ENCODE measurements around the gene CD180.
"Not testable (repeated sequence)": the region's sequence is repeated elsewhere in the genome, so short reads cannot be mapped to it uniquely, and the experiment has no call there.

The CD180 gene

GRCh38 chr5:67188274-67189078, 8.1 kb downstream of the CD180 start:
- no peak for DNase-seq (ENCODE audit: low read depth)

GRCh38 chr5:67187006-67187715, 9.4 kb downstream of the CD180 start:
- DNase-seq (ENCODE audit: low read depth), result no peak

- no peak for DNase-seq (ENCODE audit: low read depth)
Measured at GRCh38 chr5:67183859-67184258, 12.7 kb downstream of the CD180 start.

- no peak for DNase-seq (ENCODE audit: low read depth)
Measured at GRCh38 chr5:67182301-67182790, 14.3 kb downstream of the CD180 start.

GRCh38 chr5:67181648-67182221, 14.9 kb downstream of the CD180 start:
- no peak for DNase-seq (ENCODE audit: low read depth)

- DNase-seq (ENCODE audit: low read depth), result no peak
Measured at GRCh38 chr5:67179697-67180361, 16.8 kb downstream of the CD180 start.

- no peak for DNase-seq (ENCODE audit: low read depth)
Measured at GRCh38 chr5:67178966-67179365, 17.6 kb downstream of the CD180 start.

GRCh38 chr5:67178085-67178484, 18.5 kb downstream of the CD180 start:
- no peak for DNase-seq (ENCODE audit: low read depth)

- DNase-seq (ENCODE audit: low read depth), result no peak
Measured at GRCh38 chr5:67176936-67177335, 19.7 kb downstream of the CD180 start.

- DNase-seq (ENCODE audit: low read depth), result no peak
Measured at GRCh38 chr5:67173959-67174358, 22.6 kb downstream of the CD180 start.

- not testable (repeated sequence) for DNase-seq (ENCODE audit: low read depth)
Measured at GRCh38 chr5:67173351-67173750, 23.2 kb downstream of the CD180 start.

- no peak for DNase-seq (ENCODE audit: low read depth)
Measured at GRCh38 chr5:67170767-67171166, 25.8 kb downstream of the CD180 start.

- DNase-seq (ENCODE audit: low read depth), result no peak
Measured at GRCh38 chr5:67168069-67168468, 28.5 kb downstream of the CD180 start.

- no peak for DNase-seq (ENCODE audit: low read depth)
Measured at GRCh38 chr5:67166460-67167285, 29.9 kb downstream of the CD180 start.

GRCh38 chr5:67165526-67166459, 30.8 kb downstream of the CD180 start:
- DNase-seq (ENCODE audit: low read depth), result no peak

GRCh38 chr5:67164856-67165525, 31.6 kb downstream of the CD180 start:
- DNase-seq (ENCODE audit: low read depth), result no peak

GRCh38 chr5:67163863-67164595, 32.6 kb downstream of the CD180 start:
- no peak for DNase-seq (ENCODE audit: low read depth)

GRCh38 chr5:67163231-67163756, 33.3 kb downstream of the CD180 start:
- no peak for DNase-seq (ENCODE audit: low read depth)

GRCh38 chr5:67161767-67162166, 34.8 kb downstream of the CD180 start:
- DNase-seq (ENCODE audit: low read depth), result no peak

All from HS-5 (cell line).